Hepatocyte (in vitro differentiated cells): ENCODE results near the gene CMTM8.

Experiments
- CTCF ChIP-seq: fragments of 200-600 bp; sonication (generic); IDR thresholded peaks from 2 replicates; pipeline ENCODE4 v1.5.1; 2016; ENCODE audit warnings: antibody characterized with exemption, mild to moderate bottlenecking; ENCODE audit not compliant: poor library complexity
- EZH2phosphoT487 ChIP-seq: fragments of 200-600 bp; sonication (generic); IDR thresholded peaks from one replicate; pipeline ENCODE4 v1.6.1; 2018; ENCODE audit warnings: antibody characterized with exemption, mild to moderate bottlenecking, low read depth, moderate library complexity; ENCODE audit not compliant: unreplicated experiment, severe bottlenecking

GRCh38 chr3:32319607-32320006 is 81.1 kb downstream of the CMTM8 start:
- TF ChIP-seq CTCF (no peak), EZH2phosphoT487 (no peak)
